H1 (cell line): ENCODE measurements around the gene MVP. TPM values are rescaled to one million over a fixed set of nuclear protein-coding genes. Genes with fewer than 3 reads are reported as not detected.

Experiments
- CTCF ChIA-PET: fragments of 300-600 bp; sonication (Branson Sonifier 250); formaldehyde crosslinking; loops from one replicate; lab custom pipeline; 2021; ENCODE audit not compliant: partially characterized antibody; lab: Charles Lee
- POLR2A ChIA-PET: fragments of 300-600 bp; sonication (Branson Sonifier 250); formaldehyde crosslinking; loops from one replicate; lab custom pipeline; 2021; ENCODE audit warnings: inconsistent platforms; ENCODE audit not compliant: partially characterized antibody; lab: Charles Lee
- DNase-seq, 2 experiments: peaks; one replicate each; pipeline versions ENCODE4 v3.0.0 to v3.0.0-alpha.2; 2010 to 2022; ENCODE audit warnings: low spot score in 2 of 2, low read depth in 1 of 2, mixed read lengths in 1 of 2
- FAIRE-seq: peaks from 2 replicates; lab custom pipeline; 2011; peaks lifted over from hg19 to GRCh38; lab: Jason Lieb, UNC
- H2AFZ ChIP-seq: 2 replicates; pipeline ENCODE4 v1.8.1; 2012; ENCODE audit warnings: low read length, inconsistent platforms
- H2AK5ac ChIP-seq: 2 replicates; pipeline ENCODE4 v1.6.1; 2013; ENCODE audit warnings: low read depth, low read length
- H2BK120ac ChIP-seq: replicated peaks from 2 replicates; pipeline ENCODE3; 2013; ENCODE audit warnings: low read depth, low read length, inconsistent platforms
- H2BK12ac ChIP-seq: 2 replicates; pipeline ENCODE4 v1.6.1; 2013; ENCODE audit warnings: low read depth, low read length
- H2BK15ac ChIP-seq: 2 replicates; pipeline ENCODE4 v1.6.1; 2013; ENCODE audit warnings: low read length
- H2BK20ac ChIP-seq: 2 replicates; pipeline ENCODE4 v1.6.1; 2013; ENCODE audit warnings: low read length
- H2BK5ac ChIP-seq: 2 replicates; pipeline ENCODE4 v1.6.1; 2013; ENCODE audit warnings: low read depth, low read length
- H3K14ac ChIP-seq: 2 replicates; pipeline ENCODE4 v1.6.1; 2013; ENCODE audit warnings: inconsistent platforms; ENCODE audit not compliant: insufficient read length
- H3K18ac ChIP-seq: 2 replicates; pipeline ENCODE4 v1.6.1; 2013; ENCODE audit warnings: low read length; ENCODE audit errors: extremely low read depth
- H3K23ac ChIP-seq: 2 replicates; pipeline ENCODE4 v1.6.1; 2013; ENCODE audit warnings: inconsistent platforms; ENCODE audit not compliant: insufficient read length
- H3K23me2 ChIP-seq: 2 replicates; pipeline ENCODE4 v1.6.1; 2013; ENCODE audit warnings: low read depth, low read length
- H3K27ac ChIP-seq: 2 replicates; pipeline ENCODE4 v1.6.1; 2011; ENCODE audit warnings: low read depth, low read length, inconsistent platforms
- H3K27me3 ChIP-seq, 4 experiments: replicated peaks in 1 of 4; 1 replicate in 1 of 4; 2 replicates in 3 of 4; pipeline versions ENCODE4 v1.6.1 to v1.8.1; 2011 to 2013; ENCODE audit warnings: low read length in 3 of 4, mild to moderate bottlenecking in 3 of 4, inconsistent platforms in 2 of 4, mixed read lengths in 2 of 4, moderate library complexity in 1 of 4; ENCODE audit not compliant: control insufficient read depth in 3 of 4, insufficient read depth in 3 of 4; ENCODE audit errors: extremely low read depth in 1 of 4
- H3K36me3 ChIP-seq, 4 experiments: 2 replicates each; pipeline versions ENCODE4 v1.6.1 to v1.8.1; 2011 to 2013; ENCODE audit warnings: mild to moderate bottlenecking in 4 of 4, low read length in 3 of 4, moderate library complexity in 2 of 4, control low read depth in 1 of 4, inconsistent platforms in 1 of 4; ENCODE audit not compliant: insufficient read depth in 4 of 4, control insufficient read depth in 2 of 4
- H3K4ac ChIP-seq: replicated peaks from 2 replicates; pipeline ENCODE3; 2013; ENCODE audit warnings: low read length, low read depth, mixed read lengths, inconsistent platforms; ENCODE audit not compliant: insufficient read length
- H3K4me1 ChIP-seq, 4 experiments: replicated peaks in 1 of 4; 1 replicate in 1 of 4; 2 replicates in 3 of 4; pipeline versions ENCODE4 v1.6.1 to v1.8.1; 2011 to 2013; ENCODE audit warnings: low read length in 3 of 4, inconsistent platforms in 2 of 4, mixed read lengths in 1 of 4; ENCODE audit not compliant: insufficient read depth in 4 of 4, control insufficient read depth in 3 of 4
- H3K4me2 ChIP-seq, 2 experiments: 2 replicates each; pipeline versions ENCODE4 v1.6.1 to v1.8.1; 2011 to 2013; ENCODE audit warnings: low read depth in 2 of 2, low read length in 2 of 2, control low read depth in 1 of 2, inconsistent platforms in 1 of 2, mild to moderate bottlenecking in 1 of 2; ENCODE audit not compliant: insufficient read depth in 1 of 2
- H3K4me3 ChIP-seq, 4 experiments: fragments of 200-600, 300-600 bp in 1 of 4; sonication (generic), shearing (Covaris generic), sonication (Bioruptor Twin) in 1 of 4; 2 replicates each; pipeline versions ENCODE4 v1.5.1 to v1.8.1; 2011 to 2016; ENCODE audit warnings: low read length in 4 of 4, low read depth in 3 of 4, control low read depth in 2 of 4, inconsistent platforms in 2 of 4, mild to moderate bottlenecking in 2 of 4, mixed read lengths in 1 of 4, moderate library complexity in 1 of 4; ENCODE audit not compliant: insufficient read depth in 2 of 4; ENCODE audit errors: extremely low read depth in 1 of 4
- H3K56ac ChIP-seq: replicated peaks from 2 replicates; pipeline ENCODE3; 2013; ENCODE audit warnings: low read depth, mild to moderate bottlenecking, mixed read lengths, low read length, inconsistent platforms; ENCODE audit not compliant: insufficient read length
- H3K79me1 ChIP-seq: 2 replicates; pipeline ENCODE4 v1.6.1; 2013; ENCODE audit warnings: low read depth, low read length, control low read depth
- H3K79me2 ChIP-seq, 2 experiments: 2 replicates each; pipeline versions ENCODE4 v1.6.1 to v1.8.1; 2012 to 2013; ENCODE audit warnings: low read length in 2 of 2, mild to moderate bottlenecking in 2 of 2, inconsistent platforms in 1 of 2; ENCODE audit not compliant: insufficient read depth in 2 of 2, control insufficient read depth in 1 of 2
- H3K9ac ChIP-seq, 4 experiments: replicated peaks in 1 of 4; 1 replicate in 1 of 4; 2 replicates in 3 of 4; pipeline versions ENCODE4 v1.6.1 to v1.8.1; 2011 to 2013; ENCODE audit warnings: low read depth in 3 of 4, low read length in 3 of 4, control low read depth in 2 of 4, mild to moderate bottlenecking in 2 of 4, moderate library complexity in 2 of 4, inconsistent platforms in 1 of 4; ENCODE audit errors: extremely low read depth in 1 of 4
- H3K9me3 ChIP-seq, 2 experiments: 2 replicates each; pipeline versions ENCODE4 v1.6.1 to v1.8.1; 2012 to 2013; ENCODE audit warnings: mild to moderate bottlenecking in 2 of 2, moderate library complexity in 2 of 2, control low read depth in 1 of 2, inconsistent platforms in 1 of 2, low read depth in 1 of 2, low read length in 1 of 2, mixed read lengths in 1 of 2; ENCODE audit not compliant: insufficient read depth in 2 of 2
- H4K20me1 ChIP-seq, 2 experiments: replicated peaks in 1 of 2; 2 replicates each; pipeline versions ENCODE3 to v1.8.1; 2011 to 2013; ENCODE audit warnings: inconsistent platforms in 2 of 2, low read length in 2 of 2, mild to moderate bottlenecking in 1 of 2; ENCODE audit not compliant: insufficient read depth in 2 of 2, control insufficient read depth in 1 of 2
- H4K5ac ChIP-seq: 2 replicates; pipeline ENCODE4 v1.6.1; 2013; ENCODE audit warnings: low read length, low read depth, mixed read lengths, inconsistent platforms; ENCODE audit not compliant: insufficient read length
- H4K8ac ChIP-seq: 2 replicates; pipeline ENCODE4 v1.8.0; 2013; ENCODE audit warnings: mild to moderate bottlenecking, moderate library complexity, low read length, inconsistent platforms; ENCODE audit not compliant: insufficient read depth; ENCODE audit errors: extremely low read depth
- H4K91ac ChIP-seq: replicated peaks from 2 replicates; pipeline ENCODE3; 2013; ENCODE audit warnings: low read length, mixed read lengths, inconsistent platforms; ENCODE audit not compliant: insufficient read length
- CBX8 ChIP-seq: fragments of 300-800, 300-1000 bp; sonication (generic); IDR thresholded peaks from 2 replicates; pipeline ENCODE4 v1.7.1; 2016; ENCODE audit warnings: low read depth, low read length, borderline replicate concordance
- CREB1 ChIP-seq: IDR thresholded peaks from 2 replicates; pipeline ENCODE4 v1.6.1; 2012; ENCODE audit warnings: inconsistent platforms
- EZH2 ChIP-seq: fragments of 200-600 bp; sonication (generic); IDR thresholded peaks from 2 replicates; pipeline ENCODE4 v1.7.1; 2012; ENCODE audit warnings: low read depth, mild to moderate bottlenecking, moderate library complexity, low read length, inconsistent platforms; ENCODE audit not compliant: severe bottlenecking
- GABPA ChIP-seq: IDR thresholded peaks from 2 replicates; pipeline ENCODE4 v1.6.1; 2011; ENCODE audit warnings: mild to moderate bottlenecking, low read length, moderate library complexity, borderline replicate concordance; ENCODE audit not compliant: insufficient read depth
- JUND ChIP-seq: IDR thresholded peaks from 2 replicates; pipeline ENCODE4 v1.6.1; 2011; ENCODE audit warnings: mild to moderate bottlenecking, improper control_type of control experiment, low read length
- KDM1A ChIP-seq: fragments of 200-600, 300-600 bp; sonication (generic); IDR thresholded peaks from 2 replicates; pipeline ENCODE4 v1.7.1; 2016; ENCODE audit warnings: mild to moderate bottlenecking, low read length, borderline replicate concordance
- KDM5A ChIP-seq: fragments of 200-600 bp; IDR thresholded peaks from 2 replicates; pipeline ENCODE4 v1.7.1; 2012; ENCODE audit warnings: mild to moderate bottlenecking, low read length, inconsistent platforms, mixed read lengths
- SP2 ChIP-seq: IDR thresholded peaks from 2 replicates; pipeline ENCODE4 v1.6.1; 2012; ENCODE audit warnings: mild to moderate bottlenecking, low read length, inconsistent platforms
- YY1 ChIP-seq: IDR thresholded peaks from 2 replicates; pipeline ENCODE4 v1.6.1; 2011; ENCODE audit warnings: low read depth, mild to moderate bottlenecking, low read length
- WGBS, 2 experiments: shearing (Covaris generic) in 1 of 2; methylation state at CpG; one replicate each; pipeline versions ENCODE4 v1.1.6 to v1.1.7; 2013 to 2015; ENCODE audit warnings: low lambda C conversion rate in 2 of 2, mixed read lengths in 2 of 2, inconsistent platforms in 1 of 2, low coverage in 1 of 2, missing lambda C conversion rate in 1 of 2; ENCODE audit not compliant: insufficient replicate concordance in 2 of 2, insufficient coverage in 1 of 2, insufficient read length in 1 of 2; ENCODE audit errors: extremely low coverage in 1 of 2, missing lambda C conversion rate in 1 of 2; 5-methylcytosine and 5-hydroxymethylcytosine counted together
- polyA plus RNA-seq, 7 experiments: library from polyadenylated mRNA; depleted of rRNA in 3 of 7; stranded (reverse) in 5 of 7; unstranded in 2 of 7; fragments of >200 nt in 5 of 7; fragments of 200-250 nt in 2 of 7; gene quantifications; 1 replicate in 5 of 7; 2 replicates in 1 of 7; 4 replicates in 1 of 7; pipeline versions ENCODE4 v1.2.1 to v1.2.3, GENCODE V29; 2011 to 2013; ENCODE audit warnings: missing spikeins in 2 of 7, mixed read lengths in 2 of 7
- total RNA-seq: library from RNA; stranded (reverse); fragmentation: NEBNext Ultra II Directional; extraction: Animal tissue kit (Norgen Biotek cat#: 25700); gene quantifications from 2 replicates; pipeline ENCODE4 v1.2.1, GENCODE V29; 2021

Gene MVP
- total and polyA plus RNA-seq, 2 of the 8 experiments (the other 6 are each of a cell fraction or from before 2014, with no cell fraction given): 1.9 TPM

DNA sequence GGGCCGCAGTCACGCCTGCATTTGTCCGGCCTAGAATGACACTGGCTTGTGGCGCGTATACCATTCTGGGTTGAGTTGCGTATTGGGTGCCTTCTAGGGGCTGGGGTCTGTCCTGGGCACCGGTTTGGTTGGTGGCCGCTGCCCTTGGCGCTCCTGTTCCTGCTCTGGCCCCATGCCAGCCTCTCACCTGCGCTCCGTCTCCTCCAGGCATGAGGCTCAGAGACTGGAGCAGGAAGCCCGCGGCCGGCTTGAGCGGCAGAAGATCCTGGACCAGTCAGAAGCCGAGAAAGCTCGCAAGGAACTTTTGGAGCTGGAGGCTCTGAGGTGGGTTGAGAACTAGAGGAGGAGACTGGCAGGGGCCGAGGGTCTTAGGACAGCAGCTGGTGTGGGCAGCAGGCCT, 25.4 kb downstream of the MVP start:
- H3K9me3 ChIP-seq: no peaks in the 10 kb centered on the region
- no peak overlapping the region for H3K4me3 ChIP-seq
- CTCF ChIA-PET: interaction anchor here (1.0 to 15.0 kb wide), 3 partner anchors 11 to 46 kb away, joined by 3 to 212 read pairs (median 4); partner anchors contain the start of genes MVP and PAGR1
- no peaks in the 10 kb centered on the region for H3K27me3 ChIP-seq
- H3K18ac ChIP-seq: no peak overlapping the region
- no peak overlapping the region for H2BK20ac ChIP-seq
- H3K4me2 ChIP-seq: no peak overlapping the region
- no peak overlapping the region for H2AK5ac ChIP-seq
- TF ChIP-seq GABPA (no peak), YY1 (no peak), KDM1A (no peak), EZH2 (no peak), KDM5A (no peak), CBX8 (no peak), CREB1 (no peak), SP2 (no peak), JUND (no peak)
- DNase-seq (no peak), FAIRE-seq (no peak)
- no peak overlapping the region for H3K56ac ChIP-seq
- no peak overlapping the region for H3K27ac ChIP-seq
- 94% methylated on average over 18 of the region's 18 CpGs; no CpG with 5 or more reads in 1 of the 2 experiments for WGBS, 2 experiments
- H3K23ac ChIP-seq: no peak overlapping the region
- H4K5ac ChIP-seq: no peak overlapping the region
- no peak overlapping the region for H3K4ac ChIP-seq
- no peak overlapping the region for H4K91ac ChIP-seq
- no peaks in the 10 kb centered on the region; a peak in 1 of 7 replicates for H3K4me1 ChIP-seq
- 0 out of 2 replicates have a peak overlapping the region, but pooled peaks have one; percentile 16 for H2BK5ac ChIP-seq
- no peak overlapping the region for H2BK120ac ChIP-seq
- H3K79me1 ChIP-seq: no peaks in the 10 kb centered on the region
- no peak overlapping the region for H2BK12ac ChIP-seq
- H4K8ac ChIP-seq: no peak overlapping the region; the same call in 1 of the 2 replicates
- no peaks in the 10 kb centered on the region for H3K79me2 ChIP-seq
- H4K20me1 ChIP-seq: no peaks in the 10 kb centered on the region
- POLR2A ChIA-PET: interaction anchor here (0.9 to 12.7 kb wide), 6 partner anchors 9 to 77 kb away, joined by 3 to 167 read pairs (median 4); partner anchors contain the start of genes MVP and PAGR1
- H3K14ac ChIP-seq: no peak overlapping the region
- no peak overlapping the region for H2BK15ac ChIP-seq
- H2AFZ ChIP-seq: no peak overlapping the region
- no peaks in the 10 kb centered on the region for H3K36me3 ChIP-seq
- H3K23me2 ChIP-seq: no peaks in the 10 kb centered on the region
- H3K9ac ChIP-seq: no peak overlapping the region
